ENCODE data around the gene RALGAPA2. TPM values are rescaled to one million over a fixed set of nuclear protein-coding genes. Genes with fewer than 3 reads are reported as not detected.

Gene RALGAPA2
- polyA plus RNA-seq, 5 donors = 24.9 to 47.7 (median 38.6) TPM

- DNase-seq = peak in 1 of 2 donors; percentile 10
These were observed 215.0 kb downstream of the RALGAPA2 start for GRCh38 chr20:20497242-20497978.

DNA sequence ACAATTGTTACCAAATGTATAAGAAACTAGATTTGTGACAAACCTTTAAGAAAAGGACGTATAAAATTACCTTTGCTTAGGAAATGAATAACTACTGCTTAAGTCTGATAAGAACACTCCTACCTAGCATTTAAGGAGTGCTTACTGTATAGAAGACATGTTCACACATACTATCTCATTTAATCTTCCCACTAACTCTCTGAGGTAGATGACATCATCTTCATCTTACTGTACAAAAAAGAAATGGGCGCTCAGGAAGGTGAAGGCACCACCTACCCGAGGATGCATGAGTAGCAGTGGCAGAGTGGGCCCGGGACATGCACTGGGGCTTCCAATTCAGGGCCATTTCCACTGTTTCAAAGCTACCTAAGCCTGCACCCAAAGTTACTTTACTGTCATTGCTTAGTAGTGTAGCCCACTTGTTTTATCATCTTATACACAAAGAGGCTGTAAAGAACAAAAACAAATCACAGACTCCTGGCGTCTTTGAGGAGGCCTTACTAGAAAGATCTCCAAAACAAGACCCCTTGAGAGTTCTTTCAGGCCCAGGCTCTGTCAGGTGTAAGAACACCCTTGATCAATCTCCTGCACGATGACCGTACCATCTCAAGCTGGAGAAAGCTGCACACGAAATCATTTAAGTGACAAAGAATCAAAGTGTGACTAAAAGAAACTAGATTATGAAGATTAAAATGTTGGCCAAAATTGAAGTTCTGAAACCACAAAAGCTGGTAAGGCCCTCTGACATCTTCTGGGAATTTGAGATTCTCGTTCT, 216.5 kb downstream of the RALGAPA2 start:
- DNase-seq = no peak

GRCh38 chr20:20493701-20494100, 218.7 kb downstream of the RALGAPA2 start:
- no peak for DNase-seq

DNA sequence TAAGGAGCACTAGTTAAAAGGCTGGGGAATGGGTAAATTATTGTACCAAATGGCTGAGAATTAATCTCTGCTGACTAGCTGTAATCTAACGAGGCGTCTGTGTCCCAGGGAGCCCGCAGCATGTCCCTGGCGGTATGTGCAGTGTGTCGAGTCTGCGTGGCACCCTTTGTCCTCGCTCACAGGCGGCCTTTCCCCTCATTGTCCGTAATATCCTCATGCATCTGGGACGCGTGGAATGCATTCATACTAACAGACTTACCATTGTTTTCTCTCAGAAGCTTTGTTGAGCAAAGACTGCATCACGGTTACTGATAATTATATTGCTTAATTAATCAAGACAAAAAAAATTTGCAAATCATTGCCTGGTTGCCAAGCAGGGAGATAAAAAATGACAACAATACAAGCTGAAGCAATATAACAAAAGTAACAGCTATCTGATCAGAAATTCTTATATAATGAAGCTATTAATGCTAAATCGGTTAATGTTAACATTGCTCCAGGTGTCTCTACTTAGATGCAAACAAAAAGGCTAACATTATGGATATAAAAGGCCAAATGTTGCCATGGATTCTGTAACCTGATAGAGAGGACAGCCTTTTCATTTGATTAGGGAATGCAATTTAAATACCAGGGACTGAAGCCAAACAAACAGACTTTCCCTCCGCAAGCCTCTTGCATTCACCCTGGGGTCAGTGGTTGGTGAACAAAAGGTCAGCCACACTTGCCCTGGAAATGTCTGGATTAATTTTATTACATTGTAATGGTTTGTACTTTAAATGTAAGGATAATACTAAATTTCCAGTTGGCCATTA, 219.7 kb downstream of the RALGAPA2 start:
- DNase-seq = no peak

DNA sequence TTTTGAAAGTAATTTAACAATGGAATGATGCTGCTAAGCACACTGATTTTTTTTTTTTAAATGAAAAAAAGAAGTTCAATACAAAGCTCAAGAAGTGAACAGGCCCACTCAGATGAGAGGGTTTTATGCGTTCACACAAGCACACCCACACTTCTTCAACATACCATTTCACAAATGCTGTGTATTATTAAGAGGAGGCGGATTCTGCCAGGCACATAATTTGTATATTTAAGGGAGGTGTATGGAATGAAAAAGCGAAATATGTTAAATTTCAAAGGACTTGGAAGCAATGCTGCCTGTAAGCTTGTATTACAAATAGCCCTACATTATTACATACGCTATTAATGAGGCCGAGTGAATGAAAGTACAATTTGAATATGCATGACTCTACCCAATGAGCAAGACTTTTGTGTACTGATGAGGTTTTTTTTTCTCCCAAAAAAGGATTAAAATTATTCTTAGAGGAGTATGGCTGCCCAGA, 220.6 kb downstream of the RALGAPA2 start:
- DNase-seq = no peak

DNA sequence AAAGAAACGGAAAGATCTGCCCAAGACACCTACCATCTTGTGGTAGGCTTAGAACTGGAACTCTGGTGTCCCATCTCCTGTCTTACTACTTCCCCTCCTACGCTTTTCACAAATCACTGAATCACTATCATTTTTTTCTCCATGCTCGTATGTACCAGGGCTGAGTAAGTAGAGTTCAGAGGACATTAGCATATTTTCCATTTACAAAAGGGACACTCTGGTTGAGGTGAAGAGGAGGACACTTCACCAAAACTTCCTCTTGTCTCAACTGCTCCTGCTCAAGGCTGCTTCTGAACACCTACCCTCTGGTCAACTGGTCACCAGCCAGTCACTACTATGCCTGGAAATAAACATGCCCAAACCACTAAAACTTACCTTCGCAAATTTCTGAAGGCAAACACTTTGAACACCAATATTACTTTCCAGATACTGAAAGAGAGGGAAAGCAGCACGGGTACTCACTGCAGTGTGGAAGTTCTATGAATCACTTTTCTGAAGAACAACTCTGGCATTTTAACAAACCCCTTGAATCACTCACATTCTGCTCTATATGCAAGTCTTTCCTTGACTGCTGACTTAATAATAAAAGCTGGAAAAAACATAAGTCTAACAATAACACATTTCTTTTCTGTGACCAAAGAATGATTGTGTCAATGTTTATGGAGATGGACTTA, 221.2 kb downstream of the RALGAPA2 start:
- no peak for DNase-seq

GRCh38 chr20:20490673-20491072, 221.8 kb downstream of the RALGAPA2 start:
- DNase-seq = no peak

DNA sequence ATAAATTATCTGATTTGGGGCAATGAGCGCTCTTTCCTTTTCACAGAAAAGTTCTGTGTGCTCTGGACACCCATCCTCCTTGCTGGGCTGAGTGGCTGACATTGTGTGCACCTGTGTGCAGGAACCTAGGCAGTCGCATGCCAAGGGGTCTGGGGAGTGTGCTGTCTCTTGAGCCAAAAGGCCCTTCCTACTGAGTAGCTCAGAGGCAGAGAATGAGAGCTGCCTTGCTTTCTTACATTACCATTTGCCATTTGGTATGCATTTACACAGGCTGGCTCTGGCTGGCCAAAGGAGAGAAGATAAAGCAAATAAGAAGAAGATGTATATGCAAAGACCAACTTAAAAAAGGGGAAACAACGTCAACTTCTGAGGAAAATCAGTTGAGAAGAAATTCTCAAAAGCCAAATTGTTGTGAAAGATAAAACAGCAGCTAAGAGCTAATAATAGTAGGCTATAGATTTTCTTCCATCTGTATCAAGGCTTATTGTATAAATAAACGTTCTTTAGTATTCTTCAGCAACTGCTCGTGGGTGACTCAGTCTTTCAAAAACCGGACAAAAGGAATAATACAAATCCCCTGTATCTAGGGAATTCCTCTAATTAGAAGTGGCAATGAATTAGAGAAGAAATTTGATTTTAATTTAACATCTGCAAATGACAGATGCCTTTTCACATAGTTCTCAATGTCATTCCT, 222.6 kb downstream of the RALGAPA2 start:
- DNase-seq = no peak

DNA sequence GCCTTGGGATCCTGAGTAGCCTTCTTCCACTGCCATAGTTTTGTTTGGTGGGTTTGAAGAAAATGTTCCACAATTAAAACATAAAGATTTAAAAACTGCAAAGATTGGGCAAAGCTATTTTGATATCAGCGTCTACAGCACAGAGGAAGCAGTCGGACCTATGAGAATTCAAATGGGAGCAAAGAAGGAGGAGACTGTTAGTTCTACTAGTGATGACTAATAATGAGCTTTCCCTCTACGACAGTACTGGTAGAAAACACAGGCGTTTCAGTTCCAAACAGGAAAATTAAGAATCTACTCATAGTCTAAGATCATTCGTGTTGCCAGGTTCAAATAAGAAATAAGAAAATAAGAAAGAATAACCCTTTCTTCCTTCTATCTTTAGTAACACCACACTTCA, 223.4 kb downstream of the RALGAPA2 start:
- no peak for DNase-seq

DNA sequence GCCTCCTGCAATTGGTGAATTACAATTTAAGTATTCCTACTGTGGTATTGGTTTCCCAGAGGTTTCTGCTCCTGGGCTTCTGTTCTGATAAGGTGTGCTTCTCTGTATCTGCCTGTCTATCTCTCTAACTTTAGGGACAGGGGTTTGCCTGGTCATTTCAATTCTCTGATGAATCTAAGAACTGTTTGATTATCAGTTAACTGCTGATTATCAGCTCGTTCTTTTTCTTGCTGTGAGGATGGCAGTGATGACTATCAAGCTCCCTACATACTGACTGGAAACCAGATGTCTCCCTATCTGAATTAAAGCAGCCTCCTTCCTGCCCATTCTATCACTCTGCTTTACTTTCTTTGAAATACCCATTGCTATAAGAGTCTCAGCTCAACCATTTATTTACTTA, 224.1 kb downstream of the RALGAPA2 start:
- DNase-seq = no peak

GRCh38 chr20:20487811-20488210, 224.6 kb downstream of the RALGAPA2 start:
- no peak for DNase-seq

- no peak for DNase-seq
These were observed 229.1 kb downstream of the RALGAPA2 start for GRCh38 chr20:20483328-20483727.

- DNase-seq = no peak
These were observed 230.0 kb downstream of the RALGAPA2 start for GRCh38 chr20:20482453-20482852.

GRCh38 chr20:20480689-20481088, 231.8 kb downstream of the RALGAPA2 start:
- no peak for DNase-seq

DNA sequence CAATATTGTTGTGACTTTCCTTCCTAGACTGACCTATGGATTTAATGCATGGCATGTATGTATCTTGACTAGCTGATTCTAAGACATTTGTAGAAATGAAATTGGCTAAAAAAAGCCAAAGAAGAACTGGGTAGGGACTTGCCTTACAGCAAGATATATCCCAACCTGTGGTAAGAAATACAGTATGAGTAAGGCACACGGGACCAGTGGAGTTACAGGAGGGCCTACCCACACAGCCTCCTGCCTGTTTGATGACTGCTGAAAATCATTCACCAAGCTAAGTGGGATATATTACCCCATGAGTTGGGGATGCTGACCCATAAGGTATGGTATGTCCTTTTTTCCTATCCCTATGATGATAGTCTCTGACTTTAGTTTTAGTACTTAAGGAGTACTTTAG, 232.3 kb downstream of the RALGAPA2 start:
- DNase-seq = no peak

GRCh38 chr20:20477444-20478041, 234.9 kb downstream of the RALGAPA2 start:
- no peak for DNase-seq

GRCh38 chr20:20476504-20476903, 235.9 kb downstream of the RALGAPA2 start:
- no peak for DNase-seq

- no peak for DNase-seq
These were observed 238.8 kb downstream of the RALGAPA2 start for GRCh38 chr20:20473657-20474056.

DNA sequence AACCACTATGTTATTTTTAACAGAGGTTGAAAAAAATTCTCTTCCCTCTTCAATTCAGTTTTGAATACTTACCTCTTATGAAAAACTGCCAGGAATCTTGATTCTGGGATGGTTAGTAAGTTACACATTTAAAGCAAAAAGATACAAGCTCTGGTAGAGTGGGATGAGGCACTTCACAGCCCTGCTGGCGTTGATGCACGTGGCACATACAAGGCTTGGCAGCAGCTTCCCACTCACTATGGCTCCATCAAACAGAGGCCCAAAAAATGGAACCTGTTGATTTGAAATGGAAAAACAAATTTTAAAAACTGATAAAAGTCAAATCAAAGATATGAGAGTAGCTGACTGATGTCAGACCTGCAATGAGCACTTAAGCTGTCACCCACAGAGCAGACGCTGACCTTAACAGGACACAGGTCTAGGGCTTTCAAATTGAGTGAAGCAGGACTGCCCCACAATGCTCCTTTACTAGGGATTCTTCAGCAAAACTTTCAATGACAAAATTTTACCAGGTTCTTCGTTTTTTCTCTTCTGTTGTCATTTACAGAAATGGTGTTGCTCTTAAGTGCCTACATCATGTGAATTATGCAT, 239.7 kb downstream of the RALGAPA2 start:
- no peak for DNase-seq

GRCh38 chr20:20466341-20466879, 246.0 kb downstream of the RALGAPA2 start:
- DNase-seq = no peak
